HG02798 (cell line): ENCODE measurements around the gene TMC1.

ENCODE experiments used
- ATAC-seq: cut with Tn5 transposase; IDR thresholded peaks from one replicate; pipeline ENCODE4 v1.9.1; 2021; ENCODE audit warnings: mild to moderate bottlenecking; ENCODE audit not compliant: unreplicated experiment, poor library complexity

Gene TMC1

DNA sequence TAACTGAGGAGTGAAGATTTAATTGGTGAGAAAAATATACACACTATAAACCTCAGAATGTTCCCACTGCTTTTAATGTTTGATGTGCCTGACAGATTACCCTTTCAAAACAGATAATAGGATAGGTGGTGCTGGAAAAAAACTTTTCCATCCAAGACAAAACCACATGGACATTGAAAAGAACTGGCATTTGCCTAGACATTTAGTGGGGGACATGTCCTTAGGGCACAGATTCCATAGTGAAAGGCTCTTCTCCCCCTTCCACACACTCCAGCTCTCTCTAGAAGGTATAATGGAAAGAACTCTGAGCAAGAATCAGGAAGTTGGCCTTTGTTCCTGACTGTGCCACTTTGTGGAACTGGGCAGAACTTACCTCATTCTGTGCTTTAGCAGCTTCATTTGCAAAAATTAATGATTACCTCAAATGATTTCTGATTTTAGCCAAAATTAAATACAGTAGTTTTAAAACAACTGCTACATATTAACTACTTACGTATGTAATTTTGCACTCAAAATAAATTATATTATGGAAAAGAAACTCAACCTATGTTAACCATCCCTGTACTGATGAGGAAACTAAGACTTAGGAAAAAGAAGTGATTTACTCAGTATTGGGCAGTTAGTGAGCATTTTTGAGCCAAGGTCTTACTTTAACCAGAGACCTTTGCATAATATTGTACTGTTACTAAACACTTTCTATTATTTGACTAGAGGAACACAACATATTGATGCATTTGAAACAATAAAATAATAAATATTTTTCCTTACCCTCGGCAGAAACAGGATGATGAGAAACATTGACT lies 43.3 kb downstream of the TMC1 start:
- no peak for ATAC-seq

DNA sequence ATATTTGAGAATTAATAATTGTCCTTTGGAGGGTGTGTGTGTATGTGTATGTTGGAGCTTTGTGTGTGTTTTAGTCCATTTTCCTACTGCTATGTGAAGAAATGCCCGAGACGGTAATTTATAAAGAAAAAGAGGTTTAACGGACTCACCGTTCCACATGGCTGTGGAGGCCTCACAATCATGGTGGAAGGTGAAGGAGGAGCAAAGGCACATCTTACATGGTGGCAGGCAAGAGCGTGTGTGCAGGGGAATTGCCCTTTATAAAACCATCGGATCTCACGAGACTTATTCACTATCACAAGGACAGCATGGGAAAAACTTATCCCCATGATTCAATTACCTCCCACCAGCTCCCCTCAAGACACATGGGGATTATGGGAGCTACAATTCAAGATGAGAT lies 44.1 kb downstream of the TMC1 start:
- ATAC-seq, result no peak

- ATAC-seq, result no peak
Observed at GRCh38 chr9:72574156-72574810, 52.9 kb downstream of the TMC1 start.

DNA sequence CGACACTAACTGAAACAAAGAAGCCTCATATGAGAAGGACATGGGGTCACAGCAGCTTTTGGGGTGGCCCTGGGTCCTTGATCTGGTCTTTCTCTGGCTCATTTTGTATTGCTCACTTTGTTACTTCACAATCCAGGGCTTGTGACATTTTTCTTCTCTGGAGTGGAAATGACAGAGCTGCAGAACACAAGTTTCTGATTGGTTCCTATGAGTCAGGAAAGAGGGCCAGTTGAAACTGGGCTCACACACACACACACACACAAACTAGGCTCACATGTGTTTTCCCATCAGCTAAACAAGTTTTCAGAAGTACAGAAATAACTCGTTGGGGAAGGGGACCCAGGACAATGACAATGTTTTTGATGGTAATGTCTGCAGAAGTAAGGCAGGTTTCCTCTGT lies 54.3 kb downstream of the TMC1 start:
- no peak for ATAC-seq

- ATAC-seq, result no peak
Observed at GRCh38 chr9:72576087-72576486, 54.7 kb downstream of the TMC1 start.

DNA sequence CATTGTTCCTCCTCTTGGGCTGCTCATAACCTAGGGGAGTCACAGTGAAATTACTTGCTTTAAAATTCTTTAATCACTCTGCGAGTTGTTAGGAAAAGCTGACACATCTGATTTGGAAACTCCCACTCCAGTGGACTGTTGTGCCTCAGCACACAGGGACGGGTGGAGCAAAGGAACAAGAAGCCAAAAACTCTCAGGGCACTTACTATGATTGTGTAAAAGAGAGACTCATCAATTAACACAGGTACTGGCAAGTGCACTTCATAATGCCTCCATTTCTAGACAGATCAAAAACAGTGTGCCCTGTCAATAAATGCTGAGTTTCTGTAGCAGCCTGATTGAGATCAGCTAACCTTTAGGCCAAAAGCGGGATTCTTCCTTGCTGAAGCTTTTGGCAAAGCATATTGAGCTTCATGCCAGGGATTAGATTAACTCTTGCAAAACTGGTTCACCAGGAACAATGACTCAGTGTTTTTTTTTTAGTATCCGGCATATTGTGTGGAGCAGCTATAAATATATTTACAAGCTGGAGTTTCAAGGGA lies 55.9 kb downstream of the TMC1 start:
- ATAC-seq, result no peak

DNA sequence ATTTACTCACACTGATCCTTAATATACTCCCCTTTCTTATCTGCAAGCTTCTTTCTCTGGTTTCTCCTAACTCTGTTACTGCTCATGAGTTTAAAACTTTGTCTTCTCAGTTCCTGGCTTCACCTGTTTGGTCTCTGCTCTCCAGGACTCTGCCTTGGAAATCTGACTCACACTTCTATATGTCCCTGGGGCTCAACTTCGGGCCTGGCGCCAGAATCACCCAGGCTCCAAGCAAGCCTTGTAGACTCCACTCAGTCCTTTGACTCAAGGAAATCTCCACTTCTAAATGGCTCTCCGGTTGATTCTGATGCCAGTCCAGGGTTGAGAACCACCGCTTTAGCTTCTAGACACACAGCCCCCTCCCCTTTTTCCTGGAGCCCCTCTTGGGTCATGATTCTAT lies 57.8 kb downstream of the TMC1 start:
- ATAC-seq, result no peak

- ATAC-seq, result no peak
Observed at GRCh38 chr9:72579880-72580550, 58.6 kb downstream of the TMC1 start.

- no peak for ATAC-seq
Observed at GRCh38 chr9:72581694-72582093, 60.3 kb downstream of the TMC1 start.

DNA sequence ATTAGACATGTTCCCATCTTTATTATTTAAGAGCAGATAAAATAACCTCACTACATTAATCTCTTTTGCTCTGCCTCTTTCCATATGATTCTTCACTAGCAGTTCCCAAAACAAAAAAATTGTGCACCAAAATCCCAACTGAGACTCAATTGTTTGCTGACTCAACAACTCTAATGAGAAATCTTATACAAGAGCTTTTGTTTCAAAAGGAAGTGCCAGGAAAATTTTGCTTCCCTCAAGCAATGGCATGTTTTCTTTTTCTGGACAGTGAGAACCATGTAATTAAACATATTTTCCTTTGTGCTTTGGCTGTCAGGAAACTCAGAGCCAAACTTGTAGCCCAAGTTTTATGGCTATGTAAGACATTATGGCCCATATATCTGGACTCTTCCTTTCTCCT lies 62.0 kb downstream of the TMC1 start:
- ATAC-seq, result no peak

DNA sequence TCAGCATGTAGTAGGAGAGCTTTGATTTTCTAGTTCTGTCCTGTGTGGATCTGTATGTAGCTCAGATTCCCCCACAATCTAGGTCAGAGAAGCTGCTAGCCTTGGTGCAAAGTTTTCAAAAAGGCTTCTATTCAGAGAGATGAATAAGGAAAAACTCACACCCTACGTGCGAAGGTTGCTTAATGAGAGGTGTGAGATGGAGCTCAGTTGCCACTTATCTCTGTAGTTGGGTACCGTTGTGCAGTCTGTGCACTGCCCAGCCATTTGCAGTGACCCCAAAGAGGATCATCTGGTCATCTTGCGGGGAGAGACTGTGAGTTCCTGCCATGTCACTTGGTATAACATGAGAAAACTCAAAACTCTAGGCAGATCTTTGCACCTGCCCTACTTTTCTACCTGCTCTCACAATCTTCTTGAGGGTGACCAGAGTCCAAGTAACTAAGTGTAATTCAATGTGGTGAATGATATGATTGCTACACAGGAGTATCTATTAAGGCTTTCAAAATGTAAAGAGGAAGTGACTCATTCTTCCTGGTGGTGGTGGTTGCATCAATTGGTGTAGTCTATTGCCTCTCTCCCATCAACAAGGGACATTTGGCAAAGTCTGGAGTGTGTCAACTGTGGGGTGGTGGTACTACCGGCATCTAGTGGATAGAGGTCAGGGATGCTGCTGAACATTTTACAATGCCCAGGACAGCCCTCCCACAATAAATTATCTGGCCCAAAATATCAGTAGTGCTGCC lies 65.2 kb downstream of the TMC1 start:
- no peak for ATAC-seq

GRCh38 chr9:72588336-72588735 lies 66.9 kb downstream of the TMC1 start:
- ATAC-seq, result no peak

DNA sequence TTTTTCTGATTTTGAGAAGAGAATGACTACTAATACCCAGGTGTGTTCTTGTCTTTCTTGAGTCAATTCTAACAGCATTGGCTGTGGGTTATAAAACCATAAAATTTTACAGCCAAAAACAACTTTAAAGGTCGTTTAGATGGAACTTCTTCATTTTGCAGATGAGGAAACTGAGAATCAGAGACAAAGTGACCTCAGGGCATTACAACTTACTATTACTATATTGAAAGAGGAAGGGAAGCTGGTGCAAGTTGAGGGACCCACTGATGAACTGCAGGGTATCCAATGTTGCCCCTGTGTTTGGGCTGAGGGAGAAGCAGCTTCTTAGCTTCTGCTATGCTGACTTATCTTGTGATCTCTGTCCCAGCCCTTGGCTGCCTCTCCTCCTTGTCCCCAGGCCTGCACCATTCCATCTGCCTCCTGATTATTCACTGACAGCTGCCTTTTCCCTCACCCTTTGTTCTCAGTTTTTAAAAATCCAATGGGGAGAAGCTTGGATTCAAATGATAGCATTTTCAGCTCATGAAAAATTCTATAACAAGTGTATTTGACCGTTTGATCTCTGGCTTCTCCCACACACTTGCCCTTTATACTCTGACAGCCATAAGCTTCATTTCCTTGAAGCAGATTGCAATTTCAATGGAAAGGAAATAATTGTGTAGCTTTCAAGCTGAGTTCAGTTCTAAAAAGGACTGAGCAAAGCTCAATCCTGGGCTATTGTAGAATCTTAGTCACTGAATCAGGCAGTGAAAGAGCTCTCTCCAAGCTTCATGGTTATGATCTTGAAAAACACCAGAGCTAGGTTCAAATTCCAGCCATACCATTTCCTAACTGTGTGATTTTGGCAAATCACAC lies 68.5 kb downstream of the TMC1 start:
- ATAC-seq, result no peak

- ATAC-seq, result no peak
Observed at GRCh38 chr9:72590824-72591223, 69.4 kb downstream of the TMC1 start.

GRCh38 chr9:72592502-72593403 lies 71.3 kb downstream of the TMC1 start:
- ATAC-seq, result peak; percentile 77

GRCh38 chr9:72596451-72597180 lies 75.2 kb downstream of the TMC1 start:
- ATAC-seq, result no peak

- no peak for ATAC-seq
Observed at GRCh38 chr9:72597181-72597517, 75.7 kb downstream of the TMC1 start.

DNA sequence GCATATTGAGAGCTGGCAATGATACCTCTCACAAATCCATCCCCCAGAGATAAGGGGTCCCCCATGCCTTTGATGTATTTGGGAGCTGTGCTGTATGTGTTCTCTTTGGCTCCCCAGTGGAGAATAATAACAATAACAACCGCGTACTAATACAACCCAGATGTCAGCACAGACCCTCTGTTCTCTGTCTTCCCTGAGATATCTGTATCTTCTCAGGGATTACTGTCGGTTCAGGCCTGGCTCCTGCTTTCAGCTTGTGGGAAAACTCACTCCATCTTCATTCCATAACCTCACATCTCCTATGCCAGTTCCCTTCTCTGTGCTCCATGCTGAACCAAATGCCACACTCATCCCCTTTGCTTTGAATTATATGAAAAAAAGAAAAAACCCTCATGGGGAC lies 76.2 kb downstream of the TMC1 start:
- ATAC-seq, result no peak
